ENCODE data around the gene STARD13.
"Not testable (repeated sequence)": the region's sequence is repeated elsewhere in the genome, so short reads cannot be mapped to it uniquely, and the experiment has no call there.

The STARD13 gene

DNA sequence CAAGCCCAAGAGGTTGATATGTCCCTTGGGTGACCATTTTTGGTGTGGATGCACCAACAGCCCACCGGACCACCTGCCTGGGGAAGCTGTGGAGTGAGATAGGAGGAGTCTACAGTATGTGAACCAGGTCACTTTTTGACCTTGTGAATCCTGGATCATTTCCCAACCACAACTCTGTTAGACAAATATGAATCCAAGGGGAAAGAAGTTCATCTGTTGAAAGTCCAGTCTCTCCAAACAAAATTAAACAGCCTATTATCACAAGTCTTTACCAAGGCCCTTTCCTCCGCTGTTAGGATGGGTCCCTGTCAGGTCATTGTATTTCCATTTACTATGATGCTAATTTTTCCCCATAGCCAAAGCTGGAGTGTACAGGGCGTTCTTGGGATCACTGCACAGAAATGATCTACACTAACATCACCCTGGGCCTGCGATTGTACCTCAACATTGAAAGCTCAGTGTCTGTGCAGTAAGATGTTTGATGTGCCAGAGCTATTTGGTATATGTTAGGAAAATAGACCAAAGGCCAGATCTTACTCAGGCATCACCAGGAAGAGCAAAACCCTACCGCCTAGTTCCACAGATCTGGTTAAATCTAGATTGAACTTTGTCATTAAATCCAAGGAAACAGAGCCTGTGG is 117.1 kb downstream of the STARD13 start:
- TF ChIP-seq, protein P1, sequence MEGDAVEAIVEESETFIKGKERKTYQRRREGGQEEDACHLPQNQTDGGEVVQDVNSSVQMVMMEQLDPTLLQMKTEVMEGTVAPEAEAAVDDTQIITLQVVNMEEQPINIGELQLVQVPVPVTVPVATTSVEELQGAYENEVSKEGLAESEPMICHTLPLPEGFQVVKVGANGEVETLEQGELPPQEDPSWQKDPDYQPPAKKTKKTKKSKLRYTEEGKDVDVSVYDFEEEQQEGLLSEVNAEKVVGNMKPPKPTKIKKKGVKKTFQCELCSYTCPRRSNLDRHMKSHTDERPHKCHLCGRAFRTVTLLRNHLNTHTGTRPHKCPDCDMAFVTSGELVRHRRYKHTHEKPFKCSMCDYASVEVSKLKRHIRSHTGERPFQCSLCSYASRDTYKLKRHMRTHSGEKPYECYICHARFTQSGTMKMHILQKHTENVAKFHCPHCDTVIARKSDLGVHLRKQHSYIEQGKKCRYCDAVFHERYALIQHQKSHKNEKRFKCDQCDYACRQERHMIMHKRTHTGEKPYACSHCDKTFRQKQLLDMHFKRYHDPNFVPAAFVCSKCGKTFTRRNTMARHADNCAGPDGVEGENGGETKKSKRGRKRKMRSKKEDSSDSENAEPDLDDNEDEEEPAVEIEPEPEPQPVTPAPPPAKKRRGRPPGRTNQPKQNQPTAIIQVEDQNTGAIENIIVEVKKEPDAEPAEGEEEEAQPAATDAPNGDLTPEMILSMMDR (IDR thresholded peaks at IDR 0.05; ENCODE audit: low read depth, low read length), result no peak
- Histone ChIP-seq H3K27me3 (ENCODE audit: insufficient read depth, low read depth, severe bottlenecking) (no peaks in the 10 kb centered on the region), H3K9me3 (ENCODE audit: severe bottlenecking) (no peaks in the 10 kb centered on the region), H3K36me3 (no peaks in the 10 kb centered on the region), H3K27ac (no peak overlapping the region), H3K4me3 (ENCODE audit: low read depth, low read length) (no peak overlapping the region)
- no peak for DNase-seq

DNA sequence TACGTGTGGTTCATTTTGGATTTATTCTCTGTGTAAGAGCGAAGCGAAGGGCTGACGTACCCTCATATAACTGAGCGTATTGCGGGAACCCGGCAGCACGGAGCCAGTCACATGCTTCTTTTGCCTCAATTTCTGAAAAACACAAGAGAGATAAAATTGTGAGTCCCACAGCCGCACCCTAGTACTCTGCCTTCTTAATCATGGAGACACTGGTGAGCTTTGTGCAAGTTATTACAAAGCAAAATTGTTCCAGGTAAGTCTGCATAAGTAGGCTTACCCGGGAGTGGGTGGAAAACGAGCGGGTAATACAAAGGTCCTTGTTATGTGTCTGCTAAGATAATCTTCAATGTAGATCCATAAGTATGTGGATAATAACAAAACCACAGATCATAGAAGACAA is 118.1 kb downstream of the STARD13 start:
- H3K4me3 ChIP-seq (ENCODE audit: low read depth, low read length), result no peak overlapping the region
- TF ChIP-seq, protein P1 (IDR thresholded peaks at IDR 0.05; ENCODE audit: low read depth, low read length), result no peak
- no peak overlapping the region for H3K27ac ChIP-seq
- no peaks in the 10 kb centered on the region for H3K36me3 ChIP-seq
- no peaks in the 10 kb centered on the region for H3K9me3 ChIP-seq (ENCODE audit: severe bottlenecking)
- DNase-seq, result no peak
- H3K27me3 ChIP-seq (ENCODE audit: insufficient read depth, low read depth, severe bottlenecking), result no peaks in the 10 kb centered on the region

DNA sequence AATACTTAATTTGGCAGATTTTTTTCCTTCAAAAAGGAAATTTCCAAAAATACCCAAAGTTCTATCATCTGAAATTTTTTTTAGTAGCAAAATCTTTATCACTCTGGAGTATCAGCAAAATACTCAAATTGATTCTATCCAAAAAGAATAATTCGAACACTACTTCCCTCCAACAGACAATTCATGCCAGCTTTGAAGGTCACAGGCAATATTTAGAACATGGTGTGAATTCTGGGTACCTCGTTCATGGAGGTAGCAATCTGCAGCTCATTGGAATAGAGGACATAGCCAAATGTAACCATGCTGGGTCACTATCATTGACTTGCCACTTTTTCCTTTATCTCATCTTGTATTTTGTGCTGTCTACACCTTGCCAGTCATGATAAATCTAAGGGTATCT is 119.8 kb downstream of the STARD13 start:
- H3K4me3 ChIP-seq (ENCODE audit: low read depth, low read length), result no peak overlapping the region
- TF ChIP-seq, protein P1 (IDR thresholded peaks at IDR 0.05; ENCODE audit: low read depth, low read length), result no peak
- H3K27ac ChIP-seq, result no peak overlapping the region
- no peaks in the 10 kb centered on the region for H3K27me3 ChIP-seq (ENCODE audit: insufficient read depth, low read depth, severe bottlenecking)
- no peak for DNase-seq
- no peaks in the 10 kb centered on the region for H3K9me3 ChIP-seq (ENCODE audit: severe bottlenecking)
- no peaks in the 10 kb centered on the region for H3K36me3 ChIP-seq

DNA sequence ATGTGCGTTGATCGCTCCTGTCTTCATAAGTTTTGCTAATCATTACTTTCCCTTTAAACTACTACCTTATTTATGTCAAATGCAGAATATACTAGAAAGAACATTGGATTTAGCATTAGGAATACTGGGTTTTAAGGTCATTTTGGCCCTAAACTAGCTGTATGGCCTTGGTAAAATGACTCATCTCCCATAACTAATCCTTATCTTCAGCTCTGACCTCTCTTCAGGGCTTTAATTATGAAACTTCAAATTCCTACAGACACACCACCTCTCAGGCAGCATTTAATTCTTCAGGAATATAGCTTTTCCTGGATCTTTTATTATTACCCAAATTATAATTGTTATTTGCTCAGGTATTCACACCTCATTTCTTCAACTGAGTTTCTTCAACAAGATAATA is 121.2 kb downstream of the STARD13 start:
- no peak for DNase-seq
- H3K9me3 ChIP-seq (ENCODE audit: severe bottlenecking), result no peaks in the 10 kb centered on the region
- no peak overlapping the region for H3K27ac ChIP-seq
- no peaks in the 10 kb centered on the region for H3K36me3 ChIP-seq
- no peaks in the 10 kb centered on the region for H3K27me3 ChIP-seq (ENCODE audit: insufficient read depth, low read depth, severe bottlenecking)
- TF ChIP-seq, protein P1 (IDR thresholded peaks at IDR 0.05; ENCODE audit: low read depth, low read length), result no peak
- H3K4me3 ChIP-seq (ENCODE audit: low read depth, low read length), result no peak overlapping the region

DNA sequence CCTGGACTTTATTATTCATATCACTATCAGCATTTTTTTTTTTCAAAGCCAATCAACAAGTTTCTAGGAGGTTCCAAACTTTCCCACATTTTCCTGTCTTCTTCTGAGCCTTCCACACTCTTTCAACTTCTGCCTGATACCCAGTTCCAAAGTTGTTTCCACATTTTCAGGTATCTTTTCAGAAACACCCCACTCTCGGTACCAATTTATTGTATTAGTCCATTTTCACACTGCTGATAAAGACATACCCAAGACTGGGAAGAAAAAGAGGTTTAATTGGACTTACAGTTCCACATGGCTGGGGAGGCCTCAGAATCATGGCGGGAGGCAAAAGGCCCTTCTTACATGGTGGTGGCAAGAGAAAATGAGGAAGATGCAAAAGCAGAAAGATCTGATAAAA is 122.8 kb downstream of the STARD13 start:
- H3K27me3 ChIP-seq (ENCODE audit: insufficient read depth, low read depth, severe bottlenecking); H3K4me3 ChIP-seq (ENCODE audit: low read depth, low read length); DNase-seq; H3K36me3 ChIP-seq; H3K9me3 ChIP-seq (ENCODE audit: severe bottlenecking); H3K27ac ChIP-seq: not testable (repeated sequence)

DNA sequence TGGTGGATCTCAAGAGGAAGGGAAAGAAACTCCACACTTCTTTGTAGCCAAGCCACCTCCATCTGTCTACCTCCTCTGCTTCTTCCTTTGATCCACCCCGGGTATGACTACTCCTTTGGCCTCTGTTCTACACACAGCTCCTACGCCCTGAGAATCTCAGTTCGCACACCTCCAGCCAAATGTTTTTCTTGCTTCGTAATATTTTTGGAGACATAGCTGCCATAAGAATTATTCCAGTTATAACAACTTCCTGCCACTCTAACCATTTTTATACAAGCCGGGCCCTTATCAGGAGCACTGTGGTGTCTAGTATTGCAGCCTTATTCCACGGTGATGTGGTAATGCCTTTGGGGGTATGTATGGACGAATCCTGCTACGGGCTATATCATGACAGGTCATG is 126.7 kb downstream of the STARD13 start:
- no peaks in the 10 kb centered on the region for H3K36me3 ChIP-seq

More for the DNA sequence above, 126.7 kb downstream of the STARD13 start:
- Histone ChIP-seq H3K27ac (no peak overlapping the region), H3K27me3 (ENCODE audit: insufficient read depth, low read depth, severe bottlenecking) (no peaks in the 10 kb centered on the region), H3K4me3 (ENCODE audit: low read depth, low read length) (no peak overlapping the region), H3K9me3 (ENCODE audit: severe bottlenecking) (no peaks in the 10 kb centered on the region)
- DNase-seq, result no peak
- TF ChIP-seq, protein P1 (IDR thresholded peaks at IDR 0.05; ENCODE audit: low read depth, low read length), result no peak

Data from WERI-Rb-1 (cell line).